Loucy (cell line): ENCODE data around the gene CACTIN.

ENCODE experiments used
- H2AFZ ChIP-seq: fragments of 200-600 bp; sonication (generic); 2 replicates; pipeline ENCODE4 v1.6.0; 2016; ENCODE audit warnings: antibody characterized with exemption, mild to moderate bottlenecking, low read length, moderate library complexity
- H3F3A ChIP-seq: fragments of 200-600 bp; 2 replicates; pipeline ENCODE4 v1.6.0; 2016; ENCODE audit warnings: antibody characterized with exemption, low read depth, mild to moderate bottlenecking
- H3K27me3 ChIP-seq: fragments of 200-600 bp; sonication (generic); 2 replicates; pipeline ENCODE4 v1.6.1; 2014; ENCODE audit warnings: low read length, mild to moderate bottlenecking; ENCODE audit not compliant: insufficient read depth, poor library complexity, severe bottlenecking
- H3K36me3 ChIP-seq: fragments of 200-600 bp; sonication (generic); 2 replicates; pipeline ENCODE4 v1.6.1; 2016; ENCODE audit warnings: low read length; ENCODE audit not compliant: insufficient read depth
- H3K4me1 ChIP-seq: fragments of 200-600 bp; sonication (generic); 2 replicates; pipeline ENCODE4 v1.5.1; 2014; ENCODE audit warnings: low read length, mild to moderate bottlenecking; ENCODE audit not compliant: insufficient read depth, poor library complexity, severe bottlenecking
- H3K4me2 ChIP-seq: fragments of 200-600 bp; sonication (generic); 2 replicates; pipeline ENCODE4 v1.6.0; 2014; ENCODE audit warnings: antibody characterized with exemption, low read length, low read depth, mild to moderate bottlenecking; ENCODE audit not compliant: poor library complexity, severe bottlenecking
- H3K4me3 ChIP-seq: fragments of 200-600 bp; sonication (generic); 2 replicates; pipeline ENCODE4 v1.5.1; 2014; ENCODE audit warnings: low read length, mild to moderate bottlenecking, mixed read lengths; ENCODE audit not compliant: poor library complexity, severe bottlenecking
- H3K79me2 ChIP-seq: fragments of 200-600 bp; sonication (generic); 2 replicates; pipeline ENCODE4 v1.6.1; 2014; ENCODE audit warnings: low read length; ENCODE audit not compliant: insufficient read depth
- H3K9ac ChIP-seq: fragments of 200-600 bp; sonication (generic); 2 replicates; pipeline ENCODE4 v1.6.0; 2014; ENCODE audit warnings: mild to moderate bottlenecking, low read depth, low read length, moderate library complexity; ENCODE audit not compliant: poor library complexity, severe bottlenecking
- H3K9me2 ChIP-seq: fragments of 200-600 bp; sonication (generic); replicated peaks from 2 replicates; pipeline ENCODE4 v1.6.1; 2016; ENCODE audit warnings: low read depth, low read length, mixed read lengths
- H3K9me3 ChIP-seq: fragments of 200-600 bp; sonication (generic); 2 replicates; pipeline ENCODE4 v1.6.1; 2014; ENCODE audit warnings: mild to moderate bottlenecking, antibody characterized with exemption, low read length, low read depth; ENCODE audit not compliant: insufficient read depth
- H4K20me1 ChIP-seq: fragments of 200-600 bp; sonication (generic); 2 replicates; pipeline ENCODE4 v1.6.0; 2014; ENCODE audit warnings: antibody characterized with exemption, low read length, mild to moderate bottlenecking; ENCODE audit not compliant: insufficient read depth, poor library complexity, severe bottlenecking
- CTCF ChIP-seq: fragments of 200-600 bp; sonication (generic); conservative IDR thresholded peaks from 2 replicates; pipeline ENCODE4 v1.5.1; 2014; ENCODE audit warnings: mild to moderate bottlenecking, antibody characterized with exemption, low read length
- EZH2phosphoT487 ChIP-seq: fragments of 200-600 bp; IDR thresholded peaks from 2 replicates; pipeline ENCODE4 v1.6.1; 2018; ENCODE audit warnings: antibody characterized with exemption, mild to moderate bottlenecking, moderate library complexity, borderline replicate concordance

Gene CACTIN

GRCh38 chr19:3609779-3610719, 16.5 kb downstream of the CACTIN start:
- Histone ChIP-seq H3K9me3 (no peaks in the 10 kb centered on the region), H3K79me2 (no peaks in the 10 kb centered on the region), H3F3A (no peaks in the 10 kb centered on the region), H3K9me2 (no peaks in the 10 kb centered on the region), H4K20me1 (no peaks in the 10 kb centered on the region), H3K9ac (no peak overlapping the region), H3K4me3 (no peak overlapping the region), H3K4me1 (peaks cover 5% of the 10 kb centered on the region), H3K4me2 (no peak overlapping the region), H3K27me3 (no peaks in the 10 kb centered on the region), H2AFZ (no peak overlapping the region), H3K36me3 (peaks cover 7% of the 10 kb centered on the region; the same call in 1 of the 2 replicates)
- TF ChIP-seq EZH2phosphoT487, result no peak
- no peak for TF ChIP-seq CTCF

- TF ChIP-seq CTCF (no peak), EZH2phosphoT487 (no peak)
- no peak overlapping the region for H3K4me3 ChIP-seq
- H3K36me3 ChIP-seq, result peaks cover 7% of the 10 kb centered on the region; the same call in 1 of the 2 replicates
- no peak overlapping the region for H2AFZ ChIP-seq
- H3F3A ChIP-seq, result no peaks in the 10 kb centered on the region
- H3K79me2 ChIP-seq, result no peaks in the 10 kb centered on the region
- no peak overlapping the region for H3K4me2 ChIP-seq
- no peaks in the 10 kb centered on the region for H3K9me3 ChIP-seq
- no peaks in the 10 kb centered on the region for H3K27me3 ChIP-seq
- H4K20me1 ChIP-seq, result no peaks in the 10 kb centered on the region
- H3K9ac ChIP-seq, result no peak overlapping the region
- no peaks in the 10 kb centered on the region for H3K9me2 ChIP-seq
- peaks cover 7% of the 10 kb centered on the region for H3K4me1 ChIP-seq
Measured at GRCh38 chr19:3608750-3609322, 17.8 kb downstream of the CACTIN start.

- no peaks in the 10 kb centered on the region for H3K27me3 ChIP-seq
- no peak for TF ChIP-seq EZH2phosphoT487
- no peak for TF ChIP-seq CTCF
- H3K4me3 ChIP-seq, result no peak overlapping the region
- no peak overlapping the region for H3K9ac ChIP-seq
- H3K9me2 ChIP-seq, result no peaks in the 10 kb centered on the region
- H2AFZ ChIP-seq, result no peak overlapping the region
- H3F3A ChIP-seq, result no peaks in the 10 kb centered on the region
- H4K20me1 ChIP-seq, result no peaks in the 10 kb centered on the region
- H3K36me3 ChIP-seq, result peaks cover 7% of the 10 kb centered on the region; the same call in 1 of the 2 replicates
- H3K9me3 ChIP-seq, result no peaks in the 10 kb centered on the region
- H3K4me2 ChIP-seq, result no peak overlapping the region
- H3K79me2 ChIP-seq, result no peaks in the 10 kb centered on the region
- peaks cover 7% of the 10 kb centered on the region for H3K4me1 ChIP-seq
Measured at GRCh38 chr19:3608079-3608641, 18.4 kb downstream of the CACTIN start.
